ENCODE results near the gene OVOL2.

DNA sequence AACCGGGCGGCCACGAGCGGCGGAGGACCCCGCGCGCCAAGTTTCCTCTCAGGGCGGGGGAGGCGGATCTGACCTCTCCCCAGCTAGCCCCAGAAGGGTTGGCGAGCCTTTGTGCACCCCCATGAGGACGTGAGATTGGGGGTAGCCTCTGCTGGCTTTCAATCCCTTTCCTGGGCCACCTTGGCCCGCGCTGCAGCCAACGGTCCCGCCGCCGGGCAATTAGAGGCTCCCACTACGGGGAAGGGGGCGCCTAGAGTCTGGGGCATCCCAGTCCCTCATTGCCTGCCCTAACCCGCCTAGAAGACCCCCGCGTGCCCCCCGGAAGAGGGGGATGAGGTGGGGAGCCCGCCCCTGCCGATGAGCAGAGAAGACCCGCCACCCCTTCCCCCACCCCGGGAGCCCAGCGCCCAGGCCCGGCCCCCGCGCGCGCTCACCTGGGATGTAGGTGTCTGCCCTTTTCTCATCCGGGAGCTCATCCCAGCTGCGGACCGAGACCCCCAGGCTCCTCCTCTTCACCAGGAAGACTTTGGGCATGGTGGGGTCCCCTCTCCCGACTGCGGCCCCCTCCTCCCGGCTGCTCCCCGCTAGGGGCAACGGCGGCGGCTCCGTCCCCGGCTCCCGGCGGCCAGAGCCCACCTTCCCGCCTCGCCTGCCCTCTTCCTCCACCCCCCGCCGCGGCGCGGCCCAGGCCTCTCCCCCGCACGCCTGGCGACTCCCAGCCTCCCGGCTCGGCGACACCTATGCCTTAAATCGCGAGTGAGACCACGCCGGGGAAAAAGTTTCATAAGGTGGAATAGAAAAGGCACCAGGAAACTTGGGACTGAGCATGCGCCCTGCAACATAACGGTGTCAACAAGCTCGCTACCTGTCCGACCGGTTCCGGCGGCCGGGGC is at the start of gene OVOL2:
- TF ChIP-seq, protein P1, sequence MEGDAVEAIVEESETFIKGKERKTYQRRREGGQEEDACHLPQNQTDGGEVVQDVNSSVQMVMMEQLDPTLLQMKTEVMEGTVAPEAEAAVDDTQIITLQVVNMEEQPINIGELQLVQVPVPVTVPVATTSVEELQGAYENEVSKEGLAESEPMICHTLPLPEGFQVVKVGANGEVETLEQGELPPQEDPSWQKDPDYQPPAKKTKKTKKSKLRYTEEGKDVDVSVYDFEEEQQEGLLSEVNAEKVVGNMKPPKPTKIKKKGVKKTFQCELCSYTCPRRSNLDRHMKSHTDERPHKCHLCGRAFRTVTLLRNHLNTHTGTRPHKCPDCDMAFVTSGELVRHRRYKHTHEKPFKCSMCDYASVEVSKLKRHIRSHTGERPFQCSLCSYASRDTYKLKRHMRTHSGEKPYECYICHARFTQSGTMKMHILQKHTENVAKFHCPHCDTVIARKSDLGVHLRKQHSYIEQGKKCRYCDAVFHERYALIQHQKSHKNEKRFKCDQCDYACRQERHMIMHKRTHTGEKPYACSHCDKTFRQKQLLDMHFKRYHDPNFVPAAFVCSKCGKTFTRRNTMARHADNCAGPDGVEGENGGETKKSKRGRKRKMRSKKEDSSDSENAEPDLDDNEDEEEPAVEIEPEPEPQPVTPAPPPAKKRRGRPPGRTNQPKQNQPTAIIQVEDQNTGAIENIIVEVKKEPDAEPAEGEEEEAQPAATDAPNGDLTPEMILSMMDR (IDR thresholded peaks at IDR 0.05) = no peak
- no peak for TF ChIP-seq EZH2 (IDR thresholded peaks at IDR 0.05; ENCODE audit: borderline replicate concordance, insufficient read depth, low read depth, low read length, poor library complexity, severe bottlenecking)
